GM10248 (cell line): Measurements from ENCODE around the gene LTBP1.

Source experiments
- CTCF ChIA-PET: fragments of 300-600 bp; sonication (Branson Sonifier 250); formaldehyde crosslinking; extraction: SDS; loops from one replicate; lab custom pipeline; 2021; ENCODE audit warnings: antibody characterized with exemption; lab: Yijun Ruan, JAX
- POLR2A ChIA-PET: fragments of 350-650 bp; sonication (Branson Sonifier 250); formaldehyde crosslinking; extraction: SDS; loops from one replicate; lab custom pipeline; 2020; ENCODE audit warnings: antibody characterized with exemption; lab: Yijun Ruan, JAX
- DNase-seq: peaks from one replicate; pipeline ENCODE4 v3.0.0; 2012; ENCODE audit errors: extremely low spot score
- CTCF ChIP-seq: IDR thresholded peaks from 2 replicates; pipeline ENCODE4 v1.5.1; 2012; ENCODE audit warnings: mild to moderate bottlenecking, low read depth; ENCODE audit errors: extremely low read depth, missing control alignments, control extremely low read depth

Gene LTBP1

DNA sequence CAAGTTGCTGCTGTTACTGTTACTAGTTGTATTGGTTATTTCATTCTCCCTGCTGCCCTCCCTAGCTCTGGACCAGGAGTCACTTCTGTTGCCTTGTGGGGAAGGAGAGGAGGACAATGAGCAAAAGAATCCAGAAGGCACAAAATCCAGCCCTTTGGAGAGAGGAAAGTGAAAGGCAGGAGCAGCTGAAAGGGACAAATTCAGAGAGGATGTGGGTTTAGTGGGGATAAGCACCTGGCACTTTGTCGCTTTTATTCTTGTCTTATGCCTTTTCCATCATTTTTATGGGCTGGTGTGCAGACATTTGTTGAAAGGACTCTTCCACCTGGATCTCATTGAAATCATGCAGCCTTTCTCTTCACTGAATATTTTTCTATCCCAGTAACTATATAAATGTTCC lies 24.3 kb upstream of the LTBP1 start:
- no peak for DNase-seq
- ChIA-PET POLR2A (no interaction called here), CTCF (interaction anchor here (1.1 kb wide), 2 partner anchors 8 to 23 kb away, joined by 3 read pairs; no protein-coding TSS in a partner anchor)
- TF ChIP-seq CTCF: no peak

DNA sequence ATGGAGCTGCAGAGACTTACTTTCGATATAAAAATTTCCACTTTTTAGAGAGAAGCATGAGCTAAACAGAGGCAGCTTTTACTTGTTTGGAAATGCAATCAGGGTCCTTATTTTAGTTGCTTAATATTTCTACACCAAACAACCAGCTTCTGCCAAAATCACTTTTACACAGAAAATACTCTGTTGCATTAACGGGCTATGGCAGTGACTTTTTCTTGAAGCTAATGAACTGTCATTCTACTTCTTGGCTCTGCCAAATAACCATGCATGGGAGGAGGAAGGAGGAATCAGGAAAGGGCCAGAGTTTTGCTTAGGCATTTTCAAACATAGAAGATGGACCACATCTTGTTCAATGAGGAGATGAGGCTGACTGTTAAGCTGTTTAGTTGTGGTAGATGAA lies 23.6 kb upstream of the LTBP1 start:
- POLR2A ChIA-PET: no interaction called here
- CTCF ChIA-PET: interaction anchor here (1.1 kb wide), 2 partner anchors 9 to 22 kb away, joined by 3 read pairs; no protein-coding TSS in a partner anchor

GRCh38 chr2:32925283-32925815 lies 21.4 kb upstream of the LTBP1 start:
- CTCF ChIA-PET: no interaction called here
- POLR2A ChIA-PET: no interaction called here
- no peak for DNase-seq

More for the DNA sequence above, 23.6 kb upstream of the LTBP1 start:
- DNase-seq: no peak
- TF ChIP-seq CTCF: no peak

DNA sequence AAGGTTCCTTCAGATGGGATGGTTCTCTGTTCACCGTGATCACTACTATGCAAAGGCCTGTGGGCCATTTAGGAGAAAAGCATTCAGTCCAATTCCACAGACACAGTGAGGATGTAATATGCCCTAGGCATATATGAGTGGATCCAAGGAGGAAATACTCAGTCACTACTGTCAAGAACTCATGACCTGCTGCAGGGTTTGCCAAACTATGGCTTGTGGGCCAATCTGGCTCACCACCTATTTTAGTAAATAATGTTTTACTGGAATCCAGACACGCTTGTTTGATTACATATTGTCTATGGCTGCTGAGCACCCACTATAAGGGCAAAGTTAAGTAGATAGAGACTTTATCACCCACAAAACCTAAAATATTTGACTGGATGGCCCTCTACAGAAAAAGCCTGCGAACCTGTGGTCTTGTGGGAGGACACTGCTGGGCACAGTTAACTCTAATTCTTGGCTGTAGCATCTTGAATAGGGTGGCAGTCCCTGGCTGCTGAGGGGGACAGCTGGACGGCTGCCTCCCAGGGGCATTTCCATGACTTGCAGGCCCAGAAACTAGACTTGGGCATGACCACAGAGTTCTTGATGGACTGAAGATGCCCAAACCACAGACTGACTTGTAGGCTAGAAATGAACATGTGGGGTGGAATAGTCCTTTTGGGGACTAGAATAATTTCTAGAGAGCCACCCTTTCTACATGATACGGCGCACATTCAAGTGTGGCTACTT lies 20.6 kb upstream of the LTBP1 start:
- no peak for TF ChIP-seq CTCF
- POLR2A ChIA-PET: no interaction called here
- CTCF ChIA-PET: no interaction called here
- DNase-seq: no peak

More at GRCh38 chr2:32925283-32925815, 21.4 kb upstream of the LTBP1 start:
- TF ChIP-seq CTCF: no peak

DNA sequence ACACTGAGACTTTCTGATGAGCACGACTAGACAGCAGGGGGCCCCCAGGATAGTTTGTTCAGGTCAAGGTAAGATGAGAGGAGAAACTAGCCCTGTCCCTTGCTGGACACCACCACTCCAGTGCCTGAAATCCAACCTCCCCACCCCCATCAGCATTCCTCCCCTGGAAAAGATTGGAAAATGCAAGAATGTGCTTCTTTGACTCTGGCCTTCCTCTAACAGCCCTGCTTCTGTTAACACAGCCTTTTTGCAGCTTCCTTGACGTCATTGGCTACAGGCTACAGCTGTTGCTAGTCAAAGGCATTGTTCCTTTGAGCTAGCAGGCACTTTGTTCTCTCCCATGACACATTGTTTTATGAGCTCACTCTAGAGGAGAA lies 20.1 kb upstream of the LTBP1 start:
- no peak for DNase-seq
- ChIA-PET CTCF (no interaction called here), POLR2A (no interaction called here)
- no peak for TF ChIP-seq CTCF

DNA sequence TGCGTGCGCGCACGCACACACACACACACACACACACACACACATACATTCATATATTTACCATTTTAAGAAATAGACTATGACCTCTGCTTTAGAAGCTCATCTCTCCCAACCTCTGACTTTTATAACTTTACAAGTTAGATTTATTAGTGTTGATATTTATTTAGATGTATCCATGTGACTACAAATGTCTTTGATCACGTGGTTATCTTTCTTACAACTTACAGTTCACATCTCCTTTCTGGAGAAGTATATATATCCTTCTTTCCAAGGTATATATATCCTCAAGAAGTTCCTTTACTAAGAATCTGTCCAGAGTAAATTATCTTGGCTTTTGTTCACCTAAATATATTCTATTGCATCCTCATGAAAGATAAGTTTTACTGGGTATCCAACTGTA lies 16.3 kb upstream of the LTBP1 start:
- CTCF ChIA-PET: interaction anchor here (1.3 kb wide), 1 partner anchor 11 kb away, joined by 3 read pairs; no protein-coding TSS in a partner anchor
- TF ChIP-seq CTCF: no peak

More for the DNA sequence above, 16.3 kb upstream of the LTBP1 start:
- DNase-seq: no peak
- POLR2A ChIA-PET: no interaction called here
